ENCODE measurements around the gene MAGI1. TPM values are rescaled to one million over a fixed set of nuclear protein-coding genes. Genes with fewer than 3 reads are reported as not detected.

MAGI1 gene
- total RNA-seq, 1 experiment from 2014 or later, result 58.2 TPM

DNA sequence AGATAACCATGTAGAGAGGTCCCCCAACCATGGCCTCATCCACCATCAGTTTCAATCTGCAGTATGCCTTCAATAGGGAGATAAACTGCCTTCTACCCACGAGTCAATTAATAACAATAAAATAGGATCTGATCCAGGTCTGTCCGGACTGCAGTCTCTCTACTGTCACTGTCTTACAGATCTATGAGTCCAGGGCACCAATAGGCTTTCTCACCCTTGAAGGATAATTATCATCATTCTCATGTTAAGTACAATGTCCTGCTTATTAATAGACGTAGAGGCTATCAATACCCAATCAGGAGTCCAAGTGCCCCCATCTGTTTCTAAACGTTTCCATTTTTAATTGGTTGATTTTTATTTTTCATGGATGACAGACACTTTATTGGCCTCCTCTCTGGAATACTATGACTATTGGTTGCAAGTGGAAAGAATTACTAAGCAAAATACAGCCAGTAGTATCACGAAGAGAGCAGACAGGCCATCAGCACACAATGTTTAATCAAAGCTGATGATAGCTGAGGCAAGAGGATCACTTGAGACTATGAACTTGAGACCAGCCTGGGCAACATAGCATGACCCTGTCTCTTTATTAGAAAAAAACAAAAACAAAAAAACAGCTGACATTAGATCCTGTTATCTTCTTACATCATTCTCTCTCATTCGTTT is 480.7 kb downstream of the MAGI1 start (continued):
- TF ChIP-seq, protein P1, sequence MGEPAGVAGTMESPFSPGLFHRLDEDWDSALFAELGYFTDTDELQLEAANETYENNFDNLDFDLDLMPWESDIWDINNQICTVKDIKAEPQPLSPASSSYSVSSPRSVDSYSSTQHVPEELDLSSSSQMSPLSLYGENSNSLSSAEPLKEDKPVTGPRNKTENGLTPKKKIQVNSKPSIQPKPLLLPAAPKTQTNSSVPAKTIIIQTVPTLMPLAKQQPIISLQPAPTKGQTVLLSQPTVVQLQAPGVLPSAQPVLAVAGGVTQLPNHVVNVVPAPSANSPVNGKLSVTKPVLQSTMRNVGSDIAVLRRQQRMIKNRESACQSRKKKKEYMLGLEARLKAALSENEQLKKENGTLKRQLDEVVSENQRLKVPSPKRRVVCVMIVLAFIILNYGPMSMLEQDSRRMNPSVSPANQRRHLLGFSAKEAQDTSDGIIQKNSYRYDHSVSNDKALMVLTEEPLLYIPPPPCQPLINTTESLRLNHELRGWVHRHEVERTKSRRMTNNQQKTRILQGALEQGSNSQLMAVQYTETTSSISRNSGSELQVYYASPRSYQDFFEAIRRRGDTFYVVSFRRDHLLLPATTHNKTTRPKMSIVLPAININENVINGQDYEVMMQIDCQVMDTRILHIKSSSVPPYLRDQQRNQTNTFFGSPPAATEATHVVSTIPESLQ (CRISPR knock-in tag; IDR thresholded peaks at IDR 0.05), result no peak
- no peak for TF ChIP-seq ZNF232 (CRISPR knock-in tag; IDR thresholded peaks at IDR 0.05)

DNA sequence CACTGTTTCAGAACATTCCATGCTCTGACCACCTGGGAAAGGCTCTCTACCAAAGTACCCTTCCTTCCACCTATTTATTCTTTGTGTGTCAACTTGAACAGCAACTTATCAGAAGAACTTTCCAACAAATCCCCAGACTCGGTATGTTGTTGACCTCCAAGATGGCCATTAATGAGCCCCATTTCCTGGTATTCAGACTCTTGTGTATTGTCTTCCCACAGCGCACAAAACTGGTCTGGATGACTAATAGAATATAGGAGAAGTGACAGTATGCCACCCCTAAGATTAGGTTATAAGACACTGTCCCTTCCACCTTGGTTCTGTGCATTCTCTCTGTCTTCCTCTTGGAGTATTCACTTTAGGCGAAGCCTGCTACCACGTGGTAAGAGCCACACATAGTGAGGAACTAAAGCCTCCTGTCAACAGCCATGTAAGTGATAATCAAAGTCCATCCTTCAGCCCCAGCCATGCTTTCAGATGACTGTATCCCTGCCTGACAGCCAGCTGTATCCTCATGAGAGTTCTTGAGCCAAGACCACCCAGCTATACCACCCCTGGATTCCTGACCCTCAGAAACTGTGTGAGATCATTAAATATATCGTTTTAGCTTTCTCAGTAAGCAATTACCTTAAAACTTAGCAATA is 481.7 kb downstream of the MAGI1 start:
- CTCF ChIA-PET, result no interaction called here
- TF ChIP-seq, protein P2, sequence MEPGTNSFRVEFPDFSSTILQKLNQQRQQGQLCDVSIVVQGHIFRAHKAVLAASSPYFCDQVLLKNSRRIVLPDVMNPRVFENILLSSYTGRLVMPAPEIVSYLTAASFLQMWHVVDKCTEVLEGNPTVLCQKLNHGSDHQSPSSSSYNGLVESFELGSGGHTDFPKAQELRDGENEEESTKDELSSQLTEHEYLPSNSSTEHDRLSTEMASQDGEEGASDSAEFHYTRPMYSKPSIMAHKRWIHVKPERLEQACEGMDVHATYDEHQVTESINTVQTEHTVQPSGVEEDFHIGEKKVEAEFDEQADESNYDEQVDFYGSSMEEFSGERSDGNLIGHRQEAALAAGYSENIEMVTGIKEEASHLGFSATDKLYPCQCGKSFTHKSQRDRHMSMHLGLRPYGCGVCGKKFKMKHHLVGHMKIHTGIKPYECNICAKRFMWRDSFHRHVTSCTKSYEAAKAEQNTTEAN (CRISPR knock-in tag; IDR thresholded peaks at IDR 0.05), result no peak
- TF ChIP-seq TP53 (CRISPR knock-in tag; IDR thresholded peaks at IDR 0.05) (no peak), NFYB (CRISPR knock-in tag; conservative IDR thresholded peaks at IDR 0.05; ENCODE audit: low read depth) (no peak), JAZF1 (CRISPR knock-in tag; IDR thresholded peaks at IDR 0.05) (no peak), PRRX2 (CRISPR knock-in tag; IDR thresholded peaks at IDR 0.05) (no peak), ZBTB21 (CRISPR knock-in tag; IDR thresholded peaks at IDR 0.05; ENCODE audit: borderline replicate concordance) (no peak), FOXJ3 (CRISPR knock-in tag; IDR thresholded peaks at IDR 0.05; ENCODE audit: borderline replicate concordance) (no peak), ZNF138 (CRISPR knock-in tag; conservative IDR thresholded peaks at IDR 0.05) (no peak), ELF4 (CRISPR knock-in tag; IDR thresholded peaks at IDR 0.05; ENCODE audit: low read depth) (no peak), ZNF121 (CRISPR knock-in tag; IDR thresholded peaks at IDR 0.05) (no peak), EMX1 (CRISPR knock-in tag; IDR thresholded peaks at IDR 0.05) (no peak), OVOL2 (CRISPR knock-in tag; IDR thresholded peaks at IDR 0.05; ENCODE audit: borderline replicate concordance) (no peak), GRHL2 (CRISPR knock-in tag; IDR thresholded peaks at IDR 0.05; ENCODE audit: insufficient replicate concordance, severe bottlenecking) (no peak), TCF7 (CRISPR knock-in tag; IDR thresholded peaks at IDR 0.05; ENCODE audit: low read depth) (no peak), ETV6 (CRISPR knock-in tag; IDR thresholded peaks at IDR 0.05) (no peak), GTF2I (CRISPR knock-in tag; conservative IDR thresholded peaks at IDR 0.05) (no peak)
- TF ChIP-seq, protein P3, sequence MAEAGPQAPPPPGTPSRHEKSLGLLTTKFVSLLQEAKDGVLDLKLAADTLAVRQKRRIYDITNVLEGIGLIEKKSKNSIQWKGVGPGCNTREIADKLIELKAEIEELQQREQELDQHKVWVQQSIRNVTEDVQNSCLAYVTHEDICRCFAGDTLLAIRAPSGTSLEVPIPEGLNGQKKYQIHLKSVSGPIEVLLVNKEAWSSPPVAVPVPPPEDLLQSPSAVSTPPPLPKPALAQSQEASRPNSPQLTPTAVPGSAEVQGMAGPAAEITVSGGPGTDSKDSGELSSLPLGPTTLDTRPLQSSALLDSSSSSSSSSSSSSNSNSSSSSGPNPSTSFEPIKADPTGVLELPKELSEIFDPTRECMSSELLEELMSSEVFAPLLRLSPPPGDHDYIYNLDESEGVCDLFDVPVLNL (CRISPR knock-in tag; IDR thresholded peaks at IDR 0.05; ENCODE audit: borderline replicate concordance, low read depth), result no peak
- TF ChIP-seq, protein P1 (CRISPR knock-in tag; IDR thresholded peaks at IDR 0.05), result no peak
- TF ChIP-seq, protein P4, sequence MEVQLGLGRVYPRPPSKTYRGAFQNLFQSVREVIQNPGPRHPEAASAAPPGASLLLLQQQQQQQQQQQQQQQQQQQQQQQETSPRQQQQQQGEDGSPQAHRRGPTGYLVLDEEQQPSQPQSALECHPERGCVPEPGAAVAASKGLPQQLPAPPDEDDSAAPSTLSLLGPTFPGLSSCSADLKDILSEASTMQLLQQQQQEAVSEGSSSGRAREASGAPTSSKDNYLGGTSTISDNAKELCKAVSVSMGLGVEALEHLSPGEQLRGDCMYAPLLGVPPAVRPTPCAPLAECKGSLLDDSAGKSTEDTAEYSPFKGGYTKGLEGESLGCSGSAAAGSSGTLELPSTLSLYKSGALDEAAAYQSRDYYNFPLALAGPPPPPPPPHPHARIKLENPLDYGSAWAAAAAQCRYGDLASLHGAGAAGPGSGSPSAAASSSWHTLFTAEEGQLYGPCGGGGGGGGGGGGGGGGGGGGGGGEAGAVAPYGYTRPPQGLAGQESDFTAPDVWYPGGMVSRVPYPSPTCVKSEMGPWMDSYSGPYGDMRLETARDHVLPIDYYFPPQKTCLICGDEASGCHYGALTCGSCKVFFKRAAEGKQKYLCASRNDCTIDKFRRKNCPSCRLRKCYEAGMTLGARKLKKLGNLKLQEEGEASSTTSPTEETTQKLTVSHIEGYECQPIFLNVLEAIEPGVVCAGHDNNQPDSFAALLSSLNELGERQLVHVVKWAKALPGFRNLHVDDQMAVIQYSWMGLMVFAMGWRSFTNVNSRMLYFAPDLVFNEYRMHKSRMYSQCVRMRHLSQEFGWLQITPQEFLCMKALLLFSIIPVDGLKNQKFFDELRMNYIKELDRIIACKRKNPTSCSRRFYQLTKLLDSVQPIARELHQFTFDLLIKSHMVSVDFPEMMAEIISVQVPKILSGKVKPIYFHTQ (CRISPR knock-in tag; IDR thresholded peaks at IDR 0.05), result no peak
- Mint-ChIP-seq H3K9me3 (no peaks in the 10 kb centered on the region), H3K4me1 (peaks cover 62% of the 10 kb centered on the region), H3K4me3 (no peak overlapping the region), H3K27me3 (ENCODE audit: low read depth) (no peaks in the 10 kb centered on the region), H3K27ac (no peak overlapping the region; the same call in 1 of the 2 replicates), H3K36me3 (no peaks in the 10 kb centered on the region)
- ATAC-seq (no peak), DNase-seq (ENCODE audit: low spot score) (no peak)
- POLR2A ChIA-PET, result interaction anchor here (0.9 to 1.0 kb wide), 2 partner anchors 9 to 27 kb away, joined by 3 to 4 read pairs; no protein-coding TSS in a partner anchor

Measured in WTC11 (cell line).